K562 (cell line): ENCODE results near the gene TGM1. TPM values are rescaled to one million over a fixed set of nuclear protein-coding genes. Genes with fewer than 3 reads are reported as not detected.

Experiments
- ATAC-seq: fragments of 200-7000 bp; cut with Tn5 transposase; 3 replicates; pipeline ENCODE4 v1.9.1; 2020; ENCODE audit warnings: moderate library complexity
- BruUV-seq: library from RNA; stranded (reverse); fragments of 400-500 nt; replicated peaks from 2 replicates; lab custom pipeline; 2021; lab: Mats Ljungman, UMichigan
- CTCF ChIA-PET: fragments of 300-600 bp; formaldehyde crosslinking; extraction: SDS; loops from one replicate; lab custom pipeline; 2021; ENCODE audit warnings: low intra/inter-chr PET ratio; lab: Yijun Ruan, JAX
- POLR2A ChIA-PET: fragments of 300-600, 350-650 bp; sonication (Branson Sonifier 250); formaldehyde crosslinking; extraction: SDS; loops from one replicate; lab custom pipeline; 2021; ENCODE audit warnings: antibody characterized with exemption, inconsistent platforms; lab: Yijun Ruan, JAX
- DNase-seq, 4 experiments: peaks; one replicate each; pipeline versions ENCODE4 v3.0.0 to v3.0.0-alpha.2; 2011 to 2018; ENCODE audit warnings: low spot score in 3 of 4, mixed read lengths in 3 of 4; ENCODE audit errors: extremely low read depth in 1 of 4
- FAIRE-seq: peaks from 2 replicates; lab custom pipeline; 2011; peaks lifted over from hg19 to GRCh38; lab: Jason Lieb, UNC
- H2AFZ ChIP-seq: 2 replicates; pipeline ENCODE4 v1.6.0; 2011; ENCODE audit warnings: low read depth, low read length, control low read depth, inconsistent platforms
- H3K27ac ChIP-seq: fragments of 200-600 bp; 3 replicates; pipeline ENCODE4 v1.8.0; 2011; ENCODE audit warnings: low read depth, mild to moderate bottlenecking, control low read depth, inconsistent platforms, low read length, moderate library complexity, mixed read lengths; ENCODE audit errors: extremely low read depth
- H3K27me3 ChIP-seq, 2 experiments: fragments of 300-600 bp in 1 of 2; 2 replicates in 1 of 2; 3 replicates in 1 of 2; pipeline versions ENCODE4 v1.6.0 to v1.8.0; 2011; ENCODE audit warnings: inconsistent platforms in 2 of 2, low read length in 2 of 2, mild to moderate bottlenecking in 1 of 2, mixed read lengths in 1 of 2, moderate library complexity in 1 of 2; ENCODE audit not compliant: control insufficient read depth in 2 of 2, insufficient read depth in 2 of 2
- H3K36me3 ChIP-seq: fragments of 300-600 bp; 3 replicates; pipeline ENCODE4 v1.8.0; 2011; ENCODE audit warnings: mild to moderate bottlenecking, low read length, inconsistent platforms; ENCODE audit not compliant: control insufficient read depth, insufficient read depth
- H3K4me1 ChIP-seq, 2 experiments: fragments of 200-600 bp in 1 of 2; replicated peaks in 1 of 2; 2 replicates in 1 of 2; 3 replicates in 1 of 2; pipeline versions ENCODE4 v1.5.1 to v1.8.0; 2011; ENCODE audit warnings: inconsistent platforms in 2 of 2, low read length in 2 of 2, mild to moderate bottlenecking in 1 of 2, mixed read lengths in 1 of 2, moderate library complexity in 1 of 2; ENCODE audit not compliant: control insufficient read depth in 2 of 2, insufficient read depth in 2 of 2
- H3K4me2 ChIP-seq: 2 replicates; pipeline ENCODE4 v1.6.1; 2011; ENCODE audit warnings: low read length, control low read depth, inconsistent platforms, mixed read lengths; ENCODE audit not compliant: insufficient read depth
- H3K4me3 ChIP-seq: fragments of 200-600 bp; sonication (generic), shearing (Covaris generic); 2 replicates; pipeline ENCODE4 v1.5.1; 2016; ENCODE audit warnings: control low read depth, inconsistent platforms
- H3K79me2 ChIP-seq: fragments of 200-600 bp; 3 replicates; pipeline ENCODE4 v1.8.0; 2011; ENCODE audit warnings: low read length, inconsistent platforms; ENCODE audit not compliant: control insufficient read depth, insufficient read depth
- H3K9ac ChIP-seq, 2 experiments: 2 replicates each; pipeline versions ENCODE4 v1.6.0 to v1.6.1; 2011; ENCODE audit warnings: low read depth in 2 of 2, low read length in 2 of 2, control low read depth in 1 of 2, inconsistent platforms in 1 of 2, mild to moderate bottlenecking in 1 of 2, mixed read lengths in 1 of 2; ENCODE audit not compliant: insufficient read depth in 1 of 2
- H3K9me1 ChIP-seq: one replicate; pipeline ENCODE4 v1.6.0; 2011; ENCODE audit warnings: inconsistent platforms, mild to moderate bottlenecking, low read length, moderate library complexity; ENCODE audit not compliant: control insufficient read depth, insufficient read depth
- H3K9me3 ChIP-seq: replicated peaks from 2 replicates; pipeline ENCODE4 v1.5.1; 2011; ENCODE audit warnings: low read depth, low read length, inconsistent platforms; ENCODE audit not compliant: control insufficient read depth, insufficient read depth
- H4K20me1 ChIP-seq: replicated peaks from 2 replicates; pipeline ENCODE4 v1.6.1; 2011; ENCODE audit warnings: low read length, inconsistent platforms, mixed read lengths; ENCODE audit not compliant: control insufficient read depth, insufficient read depth
- BMI1 ChIP-seq: fragments of 150-350 bp; IDR thresholded peaks from 2 replicates; pipeline ENCODE4 v1.6.1; 2014; ENCODE audit warnings: low read length
- HDAC6 ChIP-seq: IDR thresholded peaks from 2 replicates; pipeline ENCODE4 v1.6.1; 2012; ENCODE audit warnings: low read depth, mild to moderate bottlenecking, control low read depth, inconsistent platforms, low read length, moderate library complexity
- L3MBTL2 ChIP-seq: fragments of 450-650 bp; IDR thresholded peaks from 2 replicates; pipeline ENCODE4 v1.6.1; 2016; ENCODE audit warnings: mild to moderate bottlenecking, moderate library complexity
- MEIS2 ChIP-seq: fragments of 450-650 bp; IDR thresholded peaks from 2 replicates; pipeline ENCODE4 v1.6.1; 2014; ENCODE audit warnings: mild to moderate bottlenecking; ENCODE audit not compliant: partially characterized antibody
- MIER1 ChIP-seq: fragments of 450-650 bp; IDR thresholded peaks from 2 replicates; pipeline ENCODE4 v1.6.1; 2016; ENCODE audit warnings: antibody characterized with exemption, mild to moderate bottlenecking, low read depth
- POLR2B ChIP-seq: fragments of 450-650 bp; IDR thresholded peaks from 2 replicates; pipeline ENCODE4 v1.6.1; 2018; ENCODE audit warnings: low read depth; ENCODE audit not compliant: partially characterized antibody
- PURB ChIP-seq: sonication (generic); formaldehyde crosslinking; IDR thresholded peaks from 2 replicates; pipeline ENCODE4 v1.9.0; 2021; ENCODE audit warnings: low read depth, mild to moderate bottlenecking, missing genetic modification reagents
- STAT5A ChIP-seq: IDR thresholded peaks from 2 replicates; pipeline ENCODE4 v1.6.1; 2012; ENCODE audit warnings: low read length, inconsistent platforms, borderline replicate concordance
- ZBED1 ChIP-seq: IDR thresholded peaks from 2 replicates; pipeline ENCODE4 v1.6.1; 2014
- WGBS: fragments of 100-300 bp; shearing (Covaris generic); methylation state at CpG from one replicate; pipeline ENCODE4 v1.1.6; 2016; ENCODE audit warnings: low coverage, mixed read lengths; ENCODE audit not compliant: insufficient coverage; ENCODE audit errors: missing lambda C conversion rate; 5-methylcytosine and 5-hydroxymethylcytosine counted together
- in situ Hi-C: fragments of 300-500 bp; cut with MboI; formaldehyde crosslinking; loops from 4 replicates; pipeline ENCODE4 v1.15.0; 2018; ENCODE audit warnings: inconsistent platforms, mixed read lengths
- intact Hi-C: fragments of 100-400 bp; cut with micrococcal nuclease; formaldehyde crosslinking; loops from 2 replicates; pipeline ENCODE4 v1.14.2; 2022
- polyA plus RNA-seq, 8 experiments: library from polyadenylated mRNA; depleted of rRNA in 4 of 8; stranded (reverse) in 5 of 8; unstranded in 3 of 8; fragments of >200 nt; fragmentation: Nextera tagmentation in 2 of 8; fragmentation: Illumina TruSeq in 1 of 8; extraction: Ambion mirVana in 2 of 8; extraction: Trizol in 1 of 8; gene quantifications; 2 replicates each; pipeline versions ENCODE4 v1.2.1 to v1.2.3, GENCODE V29; 2011 to 2014; ENCODE audit warnings: inconsistent platforms in 1 of 8, missing spikeins in 1 of 8
- total RNA-seq, 7 experiments: library from RNA; depleted of rRNA in 6 of 7; stranded (reverse); fragments of >200 nt in 6 of 7; fragmentation: Illumina TruSeq in 2 of 7; extraction: Trizol in 2 of 7; gene quantifications; 2 replicates each; pipeline versions ENCODE4 v1.2.1 to v1.2.3, GENCODE V29; 2011 to 2021; ENCODE audit warnings: low replicate concordance in 1 of 7
- TF ChIP-seq, protein P1 (sequence below): fragments of 450-650 bp; formaldehyde crosslinking; IDR thresholded peaks from 2 replicates; pipeline ENCODE4 v1.4.0; 2022; ENCODE audit warnings: mild to moderate bottlenecking, moderate library complexity
- TF ChIP-seq, protein P2 (sequence below), 3 experiments: IDR thresholded peaks in 2 of 3; conservative IDR thresholded peaks in 1 of 3; 2 replicates each; pipeline ENCODE4 v1.5.1; 2011 to 2012; ENCODE audit warnings: low read length in 3 of 3, mild to moderate bottlenecking in 3 of 3, control low read depth in 2 of 3, improper control_type of control experiment in 1 of 3, inconsistent platforms in 1 of 3, low read depth in 1 of 3, mixed read lengths in 1 of 3, moderate library complexity in 1 of 3; ENCODE audit not compliant: insufficient read depth in 2 of 3
- TF ChIP-seq, protein P3 (sequence below): fragments of 450-650 bp; IDR thresholded peaks from 2 replicates; pipeline ENCODE4 v1.6.1; 2016
- TF ChIP-seq, protein P4 (sequence below), 2 experiments: IDR thresholded peaks in 1 of 2; conservative IDR thresholded peaks in 1 of 2; 2 replicates each; pipeline ENCODE4 v1.6.1; 2016; ENCODE audit warnings: low read depth in 2 of 2, mild to moderate bottlenecking in 1 of 2, missing compliant biosample characterization in 1 of 2, missing genetic modification characterization in 1 of 2, moderate library complexity in 1 of 2

TGM1 gene
- total and polyA plus RNA-seq, 9 of the 15 experiments (the other 6 are each of a cell fraction or from before 2014, with no cell fraction given) = 0.13 to 4.4 (median 0.88) TPM

DNA sequence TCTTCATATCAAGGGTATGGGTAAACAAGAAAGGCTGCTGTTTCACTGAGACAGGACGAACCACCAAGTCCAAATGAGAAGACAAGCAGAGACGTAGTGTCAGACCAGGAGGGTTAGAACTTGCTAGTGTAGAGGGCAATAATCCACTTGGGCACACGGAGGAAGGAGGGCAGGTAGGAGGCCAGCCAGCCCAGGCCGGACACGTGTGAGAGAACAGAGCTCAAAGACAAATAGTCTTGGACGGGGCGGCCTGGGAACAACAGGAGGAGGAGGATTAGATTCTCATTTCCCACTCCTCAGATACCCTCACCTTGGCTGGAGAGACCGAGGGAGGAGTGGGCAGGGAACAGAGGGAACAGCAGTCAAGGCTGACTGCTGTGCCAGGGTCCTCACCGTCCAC is 27.8 kb upstream of the TGM1 start (continued):
- TF ChIP-seq, protein P1, sequence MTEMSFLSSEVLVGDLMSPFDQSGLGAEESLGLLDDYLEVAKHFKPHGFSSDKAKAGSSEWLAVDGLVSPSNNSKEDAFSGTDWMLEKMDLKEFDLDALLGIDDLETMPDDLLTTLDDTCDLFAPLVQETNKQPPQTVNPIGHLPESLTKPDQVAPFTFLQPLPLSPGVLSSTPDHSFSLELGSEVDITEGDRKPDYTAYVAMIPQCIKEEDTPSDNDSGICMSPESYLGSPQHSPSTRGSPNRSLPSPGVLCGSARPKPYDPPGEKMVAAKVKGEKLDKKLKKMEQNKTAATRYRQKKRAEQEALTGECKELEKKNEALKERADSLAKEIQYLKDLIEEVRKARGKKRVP (CRISPR knock-in tag) = no peak
- TF ChIP-seq, protein P2, sequence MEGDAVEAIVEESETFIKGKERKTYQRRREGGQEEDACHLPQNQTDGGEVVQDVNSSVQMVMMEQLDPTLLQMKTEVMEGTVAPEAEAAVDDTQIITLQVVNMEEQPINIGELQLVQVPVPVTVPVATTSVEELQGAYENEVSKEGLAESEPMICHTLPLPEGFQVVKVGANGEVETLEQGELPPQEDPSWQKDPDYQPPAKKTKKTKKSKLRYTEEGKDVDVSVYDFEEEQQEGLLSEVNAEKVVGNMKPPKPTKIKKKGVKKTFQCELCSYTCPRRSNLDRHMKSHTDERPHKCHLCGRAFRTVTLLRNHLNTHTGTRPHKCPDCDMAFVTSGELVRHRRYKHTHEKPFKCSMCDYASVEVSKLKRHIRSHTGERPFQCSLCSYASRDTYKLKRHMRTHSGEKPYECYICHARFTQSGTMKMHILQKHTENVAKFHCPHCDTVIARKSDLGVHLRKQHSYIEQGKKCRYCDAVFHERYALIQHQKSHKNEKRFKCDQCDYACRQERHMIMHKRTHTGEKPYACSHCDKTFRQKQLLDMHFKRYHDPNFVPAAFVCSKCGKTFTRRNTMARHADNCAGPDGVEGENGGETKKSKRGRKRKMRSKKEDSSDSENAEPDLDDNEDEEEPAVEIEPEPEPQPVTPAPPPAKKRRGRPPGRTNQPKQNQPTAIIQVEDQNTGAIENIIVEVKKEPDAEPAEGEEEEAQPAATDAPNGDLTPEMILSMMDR (IDR thresholded peaks at IDR 0.05 in 2 of 3, conservative IDR thresholded peaks at IDR 0.05 in 1 of 3; ENCODE audit: insufficient read depth in 2 of 3, low read depth in 1 of 3, low read length in 3 of 3) = no peak
- no peak for TF ChIP-seq MIER1
- no peak for TF ChIP-seq L3MBTL2

DNA sequence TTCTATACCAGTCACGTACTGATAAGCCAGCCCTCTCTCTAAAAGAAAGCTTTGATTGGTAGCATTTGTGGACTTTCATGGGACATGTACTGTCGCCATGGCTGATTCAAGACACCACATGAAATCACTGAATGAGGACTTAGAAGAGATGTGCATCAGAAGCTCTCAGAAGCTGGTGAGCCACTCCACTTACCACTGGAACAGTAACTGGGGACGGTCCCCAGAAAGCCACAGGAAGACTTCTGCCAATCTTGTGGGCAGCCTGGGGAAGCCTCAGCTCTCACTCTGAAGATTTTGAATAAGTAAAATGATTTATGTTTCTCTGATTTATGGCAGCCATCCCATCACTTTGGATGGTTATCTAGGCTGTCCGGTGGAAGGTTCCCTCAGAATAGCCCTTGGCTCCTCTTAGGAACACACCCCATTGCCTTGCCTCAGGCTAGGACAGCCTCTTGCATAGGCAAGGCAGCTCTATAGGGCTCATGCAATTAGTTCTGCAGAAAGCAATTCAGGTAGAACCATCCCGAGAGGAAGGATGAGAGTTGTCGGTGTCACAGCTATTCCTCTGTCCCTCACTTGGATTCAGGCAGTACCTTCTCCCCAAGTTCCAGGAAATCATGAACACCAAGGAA is 26.8 kb upstream of the TGM1 start:
- H3K27me3 ChIP-seq = no peaks in the 10 kb centered on the region
- intact Hi-C loops (no loop called here), in situ Hi-C loops (loop anchor here (10.0 kb wide), 1 partner anchor 275 kb away; no protein-coding TSS in a partner anchor)
- no peak for DNase-seq
- H3K4me3 ChIP-seq = no peak overlapping the region
- no peaks in the 10 kb centered on the region for H3K79me2 ChIP-seq
- H3K9ac ChIP-seq = no peak overlapping the region
- no peaks in the 10 kb centered on the region for H4K20me1 ChIP-seq
- no peaks in the 10 kb centered on the region for H3K4me1 ChIP-seq
- no peaks in the 10 kb centered on the region for H3K9me1 ChIP-seq
- no peak for ATAC-seq
- H3K9me3 ChIP-seq = no peaks in the 10 kb centered on the region
- WGBS = 58% methylated on average over 6 of the region's 6 CpGs
- BruUV-seq = no TSS peak
- POLR2A ChIA-PET = interaction anchor here (1.0 to 1.1 kb wide), 2 partner anchors 8 to 84 kb away, joined by 3 to 4 read pairs; partner anchors contain the start of gene TSSK4
- FAIRE-seq = no peak
- no peak overlapping the region for H2AFZ ChIP-seq
- CTCF ChIA-PET = no interaction called here
- no peak overlapping the region for H3K27ac ChIP-seq
- H3K4me2 ChIP-seq = no peak overlapping the region
- peaks cover 26% of the 10 kb centered on the region; the same call in 1 of the 3 replicates for H3K36me3 ChIP-seq
- TF ChIP-seq, protein P3, sequence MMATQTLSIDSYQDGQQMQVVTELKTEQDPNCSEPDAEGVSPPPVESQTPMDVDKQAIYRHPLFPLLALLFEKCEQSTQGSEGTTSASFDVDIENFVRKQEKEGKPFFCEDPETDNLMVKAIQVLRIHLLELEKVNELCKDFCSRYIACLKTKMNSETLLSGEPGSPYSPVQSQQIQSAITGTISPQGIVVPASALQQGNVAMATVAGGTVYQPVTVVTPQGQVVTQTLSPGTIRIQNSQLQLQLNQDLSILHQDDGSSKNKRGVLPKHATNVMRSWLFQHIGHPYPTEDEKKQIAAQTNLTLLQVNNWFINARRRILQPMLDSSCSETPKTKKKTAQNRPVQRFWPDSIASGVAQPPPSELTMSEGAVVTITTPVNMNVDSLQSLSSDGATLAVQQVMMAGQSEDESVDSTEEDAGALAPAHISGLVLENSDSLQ = no peak
- TF ChIP-seq STAT5A (no peak), HDAC6 (no peak), POLR2B (no peak), PURB (no peak), BMI1 (no peak), ZBED1 (no peak), MEIS2 (peak; percentile 6)
- TF ChIP-seq, protein P4, sequence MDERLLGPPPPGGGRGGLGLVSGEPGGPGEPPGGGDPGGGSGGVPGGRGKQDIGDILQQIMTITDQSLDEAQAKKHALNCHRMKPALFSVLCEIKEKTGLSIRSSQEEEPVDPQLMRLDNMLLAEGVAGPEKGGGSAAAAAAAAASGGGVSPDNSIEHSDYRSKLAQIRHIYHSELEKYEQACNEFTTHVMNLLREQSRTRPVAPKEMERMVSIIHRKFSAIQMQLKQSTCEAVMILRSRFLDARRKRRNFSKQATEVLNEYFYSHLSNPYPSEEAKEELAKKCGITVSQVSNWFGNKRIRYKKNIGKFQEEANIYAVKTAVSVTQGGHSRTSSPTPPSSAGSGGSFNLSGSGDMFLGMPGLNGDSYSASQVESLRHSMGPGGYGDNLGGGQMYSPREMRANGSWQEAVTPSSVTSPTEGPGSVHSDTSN (CRISPR knock-in tag; IDR thresholded peaks at IDR 0.05; ENCODE audit: low read depth) = no peak
- TF ChIP-seq, protein P4 (tag; conservative IDR thresholded peaks at IDR 0.05; ENCODE audit: low read depth) = 0 out of 2 replicates have a peak, but pooled peaks have one; percentile 16
